ENCODE results near the gene IL17RA.

DNA sequence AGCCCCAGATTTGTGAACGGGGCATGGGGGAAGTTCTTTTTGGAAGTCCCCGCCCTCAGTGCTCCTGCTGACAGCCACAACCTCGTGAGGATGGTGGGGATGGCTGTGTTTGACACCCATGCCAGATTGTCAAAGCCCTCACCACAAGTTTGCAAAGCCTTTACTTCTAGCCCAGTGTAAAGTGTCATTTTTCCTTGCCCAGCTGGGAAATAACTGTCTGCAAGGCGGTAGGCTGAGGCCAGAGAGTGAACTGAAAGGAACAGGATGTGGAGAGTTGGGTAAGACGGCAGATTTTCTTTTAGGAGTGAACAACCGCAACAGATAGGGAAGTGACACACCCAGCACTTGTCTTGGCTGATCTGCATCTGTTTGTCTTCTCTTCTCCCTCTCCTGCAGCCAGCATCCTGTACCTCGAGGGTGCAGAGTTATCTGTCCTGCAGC is 13.6 kb downstream of the IL17RA start:
- TF ChIP-seq, protein P1, sequence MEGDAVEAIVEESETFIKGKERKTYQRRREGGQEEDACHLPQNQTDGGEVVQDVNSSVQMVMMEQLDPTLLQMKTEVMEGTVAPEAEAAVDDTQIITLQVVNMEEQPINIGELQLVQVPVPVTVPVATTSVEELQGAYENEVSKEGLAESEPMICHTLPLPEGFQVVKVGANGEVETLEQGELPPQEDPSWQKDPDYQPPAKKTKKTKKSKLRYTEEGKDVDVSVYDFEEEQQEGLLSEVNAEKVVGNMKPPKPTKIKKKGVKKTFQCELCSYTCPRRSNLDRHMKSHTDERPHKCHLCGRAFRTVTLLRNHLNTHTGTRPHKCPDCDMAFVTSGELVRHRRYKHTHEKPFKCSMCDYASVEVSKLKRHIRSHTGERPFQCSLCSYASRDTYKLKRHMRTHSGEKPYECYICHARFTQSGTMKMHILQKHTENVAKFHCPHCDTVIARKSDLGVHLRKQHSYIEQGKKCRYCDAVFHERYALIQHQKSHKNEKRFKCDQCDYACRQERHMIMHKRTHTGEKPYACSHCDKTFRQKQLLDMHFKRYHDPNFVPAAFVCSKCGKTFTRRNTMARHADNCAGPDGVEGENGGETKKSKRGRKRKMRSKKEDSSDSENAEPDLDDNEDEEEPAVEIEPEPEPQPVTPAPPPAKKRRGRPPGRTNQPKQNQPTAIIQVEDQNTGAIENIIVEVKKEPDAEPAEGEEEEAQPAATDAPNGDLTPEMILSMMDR (IDR thresholded peaks at IDR 0.05) = no peak
- no peak for TF ChIP-seq EP300 (IDR thresholded peaks at IDR 0.05)
- no peak for TF ChIP-seq POLR2A (IDR thresholded peaks at IDR 0.05; ENCODE audit: low read depth)
